ENCODE results near the gene CHST13.
"Not testable (repeated sequence)": the region's sequence is repeated elsewhere in the genome, so short reads cannot be mapped to it uniquely, and the experiment has no call there.

CHST13 gene

GRCh38 chr3:126527006-126527405 is 3.1 kb downstream of the CHST13 start:
- no peak for DNase-seq

GRCh38 chr3:126527455-126528211 is 3.7 kb downstream of the CHST13 start:
- no peak for DNase-seq

GRCh38 chr3:126528419-126528799 is 4.5 kb downstream of the CHST13 start:
- DNase-seq = no peak

- no peak for DNase-seq
Measured at GRCh38 chr3:126528800-126529541, 5.0 kb downstream of the CHST13 start.

GRCh38 chr3:126529585-126530170 is 5.7 kb downstream of the CHST13 start:
- DNase-seq = no peak

- DNase-seq = no peak
Measured at GRCh38 chr3:126530171-126531050, 6.5 kb downstream of the CHST13 start.

- DNase-seq = no peak
Measured at GRCh38 chr3:126531051-126531330, 7.0 kb downstream of the CHST13 start.

- no peak for DNase-seq
Measured at GRCh38 chr3:126533506-126533905, 9.6 kb downstream of the CHST13 start.

- not testable (repeated sequence) for DNase-seq
Measured at GRCh38 chr3:126534716-126535115, 10.8 kb downstream of the CHST13 start.

- DNase-seq = no peak
Measured at GRCh38 chr3:126535636-126536035, 11.7 kb downstream of the CHST13 start.

GRCh38 chr3:126536126-126536525 is 12.2 kb downstream of the CHST13 start:
- DNase-seq = no peak

GRCh38 chr3:126537116-126537729 is 13.3 kb downstream of the CHST13 start:
- DNase-seq = no peak

- no peak for DNase-seq
Measured at GRCh38 chr3:126537730-126538281, 13.9 kb downstream of the CHST13 start.

GRCh38 chr3:126538316-126538715 is 14.4 kb downstream of the CHST13 start:
- no peak for DNase-seq

GRCh38 chr3:126538966-126539365 is 15.0 kb downstream of the CHST13 start:
- no peak for DNase-seq

GRCh38 chr3:126539558-126540250 is 15.7 kb downstream of the CHST13 start:
- DNase-seq = no peak

GRCh38 chr3:126540342-126540849 is 16.4 kb downstream of the CHST13 start:
- no peak for DNase-seq

- DNase-seq = no peak
Measured at GRCh38 chr3:126540951-126541627, 17.1 kb downstream of the CHST13 start.

GRCh38 chr3:126541628-126542339 is 17.8 kb downstream of the CHST13 start:
- DNase-seq = no peak

Measured in stimulated activated CD4-positive, alpha-beta T cell treated with anti-CD3 and anti-CD28 coated beads, Interleukin-4, amount 100 ng/mL, for 24 hours (primary cell).